IMR-90 (cell line): Measurements from ENCODE around the gene ANKRD61.

Experiments
- CTCF ChIP-seq: conservative IDR thresholded peaks from 2 replicates; pipeline ENCODE4 v1.5.1; 2012; ENCODE audit warnings: mild to moderate bottlenecking, low read depth, low read length, improper control_type of control experiment
- POLR2A ChIP-seq: IDR thresholded peaks from 2 replicates; pipeline ENCODE4 v1.6.1; 2012; ENCODE audit warnings: mild to moderate bottlenecking, low read depth, low read length

GRCh38 chr7:6056616-6057015 is 25.4 kb downstream of the ANKRD61 start:
- TF ChIP-seq POLR2A = no peak
- no peak for TF ChIP-seq CTCF
